Esophagus muscularis mucosa (tissue), 4 donors: ENCODE measurements around the gene MID1. TPM values are rescaled to one million over a fixed set of nuclear protein-coding genes. Genes with fewer than 3 reads are reported as not detected.

Source experiments
- DNase-seq: peaks from one replicate; pipeline ENCODE4 v3.0.0-alpha.2; 2017; ENCODE audit errors: extremely low spot score
- H3K27ac ChIP-seq, 4 donors: fragments of 200-600 bp; sonication (generic); replicated peaks in 1 of 4; 1 replicate in 3 of 4; 2 replicates in 1 of 4; pipeline ENCODE4 v1.5.1; 2016 to 2019; ENCODE audit warnings: mild to moderate bottlenecking in 1 of 4
- H3K27me3 ChIP-seq, 4 donors: fragments of 200-600 bp; sonication (generic); one replicate each; pipeline versions ENCODE4 v1.5.1 to v1.6.0; 2016 to 2019
- H3K36me3 ChIP-seq, 4 donors: fragments of 200-600 bp; sonication (generic); one replicate each; pipeline ENCODE4 v1.5.1; 2016 to 2019
- H3K4me1 ChIP-seq, 4 donors: fragments of 200-600 bp; sonication (generic); one replicate each; pipeline ENCODE4 v1.5.1; 2016 to 2019
- H3K4me3 ChIP-seq, 4 donors: fragments of 200-600 bp; sonication (generic); 1 replicate in 2 of 4; 2 replicates in 2 of 4; pipeline ENCODE4 v1.5.1; 2016 to 2019; ENCODE audit warnings: mild to moderate bottlenecking in 4 of 4, moderate library complexity in 1 of 4
- H3K9me3 ChIP-seq, 4 donors: fragments of 200-600 bp; sonication (generic); 1 replicate in 3 of 4; 2 replicates in 1 of 4; pipeline ENCODE4 v1.5.1; 2016 to 2019
- CTCF ChIP-seq, 3 experiments: fragments of 200-600 bp in 2 of 3; fragments of 450-650 bp in 1 of 3; sonication (generic) in 2 of 3; IDR thresholded peaks; one replicate each; pipeline ENCODE4 v1.5.1; 2017 to 2019; ENCODE audit warnings: antibody characterized with exemption in 3 of 3, mild to moderate bottlenecking in 2 of 3, moderate library complexity in 1 of 3
- EP300 ChIP-seq: sonication (generic); formaldehyde crosslinking; IDR thresholded peaks from one replicate; pipeline ENCODE4 v1.6.1; 2017; ENCODE audit warnings: antibody characterized with exemption
- POLR2A ChIP-seq: fragments of 450-650 bp; IDR thresholded peaks from one replicate; pipeline ENCODE4 v1.6.1; 2017; ENCODE audit warnings: antibody characterized with exemption, moderate library complexity, mild to moderate bottlenecking, low read depth
- POLR2AphosphoS5 ChIP-seq, 2 donors: sonication (generic); formaldehyde crosslinking; IDR thresholded peaks; one replicate each; pipeline ENCODE4 v1.6.1; 2017; ENCODE audit warnings: antibody characterized with exemption in 2 of 2
- WGBS: methylation state at CpG from one replicate; pipeline ENCODE4 v1.1.5; 2018; 5-methylcytosine and 5-hydroxymethylcytosine counted together
- intact Hi-C: fragments of 100-400 bp; cut with DNase I; formaldehyde crosslinking; loops from one replicate; pipeline ENCODE4 v1.15.1; 2023
- total RNA-seq, 4 donors: library from RNA; depleted of rRNA; stranded (reverse); fragments of >200 nt; gene quantifications; one replicate each; pipeline versions ENCODE4 v1.1.0 to v1.2.1, GENCODE V29; 2016

MID1 gene
- total RNA-seq, 4 donors from 2014 or later = 11.2 to 22.0 (median 16.2) TPM

- WGBS = 83% methylated on average over 11 of the region's 11 CpGs
Measured at GRCh38 chrX:10566716-10567097, 53.7 kb downstream of the MID1 start.

GRCh38 chrX:10564484-10564883, 55.9 kb downstream of the MID1 start:
- intact Hi-C loops = no loop called here
- H3K4me3 ChIP-seq = no peak overlapping the region
- WGBS = 74% methylated on average over 3 of the region's 3 CpGs
- no peak overlapping the region for H3K27ac ChIP-seq
- no peak for DNase-seq
- H3K9me3 ChIP-seq = no peaks in the 10 kb centered on the region
- H3K27me3 ChIP-seq = no peaks in the 10 kb centered on the region
- peaks cover 0 to 8% (median 2%) of the 10 kb centered on the region in 4 donors for H3K4me1 ChIP-seq
- H3K36me3 ChIP-seq = peaks cover 0 to 6% (median 0%) of the 10 kb centered on the region in 4 donors
- TF ChIP-seq POLR2AphosphoS5 (IDR thresholded peaks at IDR 0.05) (no peak), POLR2A (no peak), EP300 (no peak), CTCF (IDR thresholded peaks at IDR 0.05) (no peak)

More at GRCh38 chrX:10566716-10567097, 53.7 kb downstream of the MID1 start:
- DNase-seq = no peak
- H3K36me3 ChIP-seq = peaks cover 0 to 6% (median 0%) of the 10 kb centered on the region in 4 donors
- peaks cover 0 to 13% (median 7%) of the 10 kb centered on the region in 4 donors for H3K4me1 ChIP-seq
- no peak overlapping the region for H3K27ac ChIP-seq
- H3K9me3 ChIP-seq = no peaks in the 10 kb centered on the region
- intact Hi-C loops = no loop called here
- H3K27me3 ChIP-seq = no peaks in the 10 kb centered on the region
- no peak for TF ChIP-seq POLR2AphosphoS5 (IDR thresholded peaks at IDR 0.05)
- no peak for TF ChIP-seq POLR2A
- TF ChIP-seq EP300 = no peak
- TF ChIP-seq CTCF (IDR thresholded peaks at IDR 0.05) = no peak
- H3K4me3 ChIP-seq = no peak overlapping the region

GRCh38 chrX:10557166-10557565, 63.2 kb downstream of the MID1 start:
- DNase-seq = no peak
- 89% methylated on average over 4 of the region's 4 CpGs for WGBS
- no peaks in the 10 kb centered on the region for H3K36me3 ChIP-seq
- no peak overlapping the region for H3K27ac ChIP-seq
- H3K4me3 ChIP-seq = no peak overlapping the region
- H3K4me1 ChIP-seq = peaks cover 0 to 7% (median 0%) of the 10 kb centered on the region in 4 donors
- no peaks in the 10 kb centered on the region for H3K9me3 ChIP-seq
- TF ChIP-seq CTCF (IDR thresholded peaks at IDR 0.05) (no peak), POLR2A (no peak), EP300 (no peak), POLR2AphosphoS5 (IDR thresholded peaks at IDR 0.05) (no peak)
- intact Hi-C loops = no loop called here
- H3K27me3 ChIP-seq = no peaks in the 10 kb centered on the region

- Histone ChIP-seq H3K4me1 (peaks cover 0 to 7% (median 0%) of the 10 kb centered on the region in 4 donors), H3K9me3 (no peaks in the 10 kb centered on the region), H3K4me3 (no peak overlapping the region), H3K27ac (no peak overlapping the region), H3K36me3 (no peaks in the 10 kb centered on the region), H3K27me3 (no peaks in the 10 kb centered on the region)
- TF ChIP-seq POLR2AphosphoS5 (IDR thresholded peaks at IDR 0.05) = no peak
- TF ChIP-seq EP300 = no peak
- no peak for TF ChIP-seq POLR2A
- TF ChIP-seq CTCF (IDR thresholded peaks at IDR 0.05) = no peak
- WGBS = 80% methylated on average over 5 of the region's 5 CpGs
- no peak for DNase-seq
- intact Hi-C loops = no loop called here
Measured at GRCh38 chrX:10556405-10556804, 64.0 kb downstream of the MID1 start.

- no peak for DNase-seq
- Histone ChIP-seq H3K36me3 (no peaks in the 10 kb centered on the region), H3K4me1 (peaks cover 0 to 7% (median 0%) of the 10 kb centered on the region in 4 donors), H3K27me3 (no peaks in the 10 kb centered on the region), H3K4me3 (no peak overlapping the region), H3K27ac (no peak overlapping the region), H3K9me3 (no peaks in the 10 kb centered on the region)
- intact Hi-C loops = no loop called here
- TF ChIP-seq POLR2A = no peak
- TF ChIP-seq POLR2AphosphoS5 (IDR thresholded peaks at IDR 0.05) = no peak
- TF ChIP-seq EP300 = no peak
- no peak for TF ChIP-seq CTCF (IDR thresholded peaks at IDR 0.05)
- WGBS = 54% methylated on average over 4 of the region's 4 CpGs
Measured at GRCh38 chrX:10555846-10556245, 64.5 kb downstream of the MID1 start.
